H9 (cell line): ENCODE measurements around the gene REEP3. TPM values are rescaled to one million over a fixed set of nuclear protein-coding genes. Genes with fewer than 3 reads are reported as not detected.

Experiments used
- DNase-seq: peaks from one replicate; pipeline ENCODE4 v3.0.0-alpha.2; 2017
- H2AFZ ChIP-seq: one replicate; pipeline ENCODE4 v1.6.1; 2013; ENCODE audit warnings: mild to moderate bottlenecking, low read length, control low read depth, moderate library complexity
- H2AK5ac ChIP-seq: 2 replicates; pipeline ENCODE4 v1.6.1; 2013; ENCODE audit warnings: low read length, control low read depth, mixed read lengths; ENCODE audit not compliant: insufficient read length
- H2BK120ac ChIP-seq: one replicate; pipeline ENCODE4 v1.6.1; 2013; ENCODE audit warnings: low read depth, mild to moderate bottlenecking, low read length, control low read depth, inconsistent platforms; ENCODE audit not compliant: poor library complexity, severe bottlenecking
- H2BK12ac ChIP-seq: 2 replicates; pipeline ENCODE4 v1.6.1; 2013; ENCODE audit warnings: low read length, control low read depth, mixed read lengths, low read depth; ENCODE audit not compliant: insufficient read length
- H2BK15ac ChIP-seq: 2 replicates; pipeline ENCODE4 v1.6.1; 2013; ENCODE audit warnings: low read depth, low read length, control low read depth
- H2BK20ac ChIP-seq: one replicate; pipeline ENCODE4 v1.6.1; 2013; ENCODE audit warnings: low read depth, mild to moderate bottlenecking, low read length, control low read depth, inconsistent platforms; ENCODE audit not compliant: poor library complexity, severe bottlenecking
- H2BK5ac ChIP-seq: 2 replicates; pipeline ENCODE4 v1.6.1; 2013; ENCODE audit warnings: low read length, control low read depth, mixed read lengths; ENCODE audit not compliant: insufficient read length
- H3K14ac ChIP-seq: 2 replicates; pipeline ENCODE4 v1.6.1; 2013; ENCODE audit warnings: low read length, control low read depth; ENCODE audit not compliant: insufficient read depth
- H3K18ac ChIP-seq: 2 replicates; pipeline ENCODE4 v1.6.1; 2013; ENCODE audit warnings: low read depth, mild to moderate bottlenecking, mixed read lengths, low read length, control low read depth; ENCODE audit not compliant: insufficient read length
- H3K23ac ChIP-seq: 2 replicates; pipeline ENCODE4 v1.6.1; 2013; ENCODE audit warnings: low read length, control low read depth, mixed read lengths, low read depth; ENCODE audit not compliant: insufficient read length
- H3K23me2 ChIP-seq: 2 replicates; pipeline ENCODE4 v1.6.1; 2013; ENCODE audit warnings: low read depth, mild to moderate bottlenecking, mixed read lengths, low read length, control low read depth; ENCODE audit not compliant: insufficient read length, poor library complexity, severe bottlenecking
- H3K27ac ChIP-seq: 2 replicates; pipeline ENCODE4 v1.5.1; 2013; ENCODE audit warnings: low read length, control low read depth, mixed read lengths, low read depth; ENCODE audit not compliant: insufficient read length
- H3K27me3 ChIP-seq: 2 replicates; pipeline ENCODE4 v1.6.1; 2013; ENCODE audit warnings: low read length, control low read depth, inconsistent platforms; ENCODE audit not compliant: insufficient read depth
- H3K4ac ChIP-seq: 2 replicates; pipeline ENCODE4 v1.6.1; 2013; ENCODE audit warnings: low read depth, mild to moderate bottlenecking, control low read depth, inconsistent platforms, low read length, moderate library complexity
- H3K4me1 ChIP-seq: 2 replicates; pipeline ENCODE4 v1.6.1; 2013; ENCODE audit warnings: low read length, control low read depth, inconsistent platforms; ENCODE audit not compliant: insufficient read depth
- H3K4me2 ChIP-seq: 2 replicates; pipeline ENCODE4 v1.6.1; 2013; ENCODE audit warnings: low read length, control low read depth, mixed read lengths; ENCODE audit not compliant: insufficient read length, insufficient read depth
- H3K56ac ChIP-seq: 2 replicates; pipeline ENCODE4 v1.6.1; 2013; ENCODE audit warnings: low read depth, mild to moderate bottlenecking, mixed read lengths, low read length, control low read depth; ENCODE audit not compliant: insufficient read length
- H3K79me1 ChIP-seq: 2 replicates; pipeline ENCODE4 v1.6.1; 2013; ENCODE audit warnings: low read depth, mild to moderate bottlenecking, moderate library complexity, low read length, control low read depth, inconsistent platforms; ENCODE audit not compliant: insufficient read depth, poor library complexity, severe bottlenecking
- H3K79me2 ChIP-seq: 2 replicates; pipeline ENCODE4 v1.6.1; 2013; ENCODE audit warnings: low read length, control low read depth, inconsistent platforms; ENCODE audit not compliant: insufficient read depth
- H3K9ac ChIP-seq: 2 replicates; pipeline ENCODE4 v1.6.1; 2013; ENCODE audit warnings: low read length, control low read depth, mixed read lengths; ENCODE audit not compliant: insufficient read length; ENCODE audit errors: extremely low read depth
- H3K9me3 ChIP-seq: one replicate; pipeline ENCODE4 v1.6.1; 2013; ENCODE audit warnings: low read depth, low read length, inconsistent platforms; ENCODE audit not compliant: control insufficient read depth
- H3T11ph ChIP-seq: one replicate; pipeline ENCODE4 v1.6.1; 2013; ENCODE audit warnings: mild to moderate bottlenecking, low read length, control low read depth, inconsistent platforms
- H4K20me1 ChIP-seq: one replicate; pipeline ENCODE4 v1.6.1; 2013; ENCODE audit not compliant: control insufficient read depth, insufficient read length, insufficient read depth
- H4K5ac ChIP-seq: 2 replicates; pipeline ENCODE4 v1.6.1; 2013; ENCODE audit warnings: low read depth, mild to moderate bottlenecking, mixed read lengths, low read length, control low read depth; ENCODE audit not compliant: insufficient read length
- H4K8ac ChIP-seq: replicated peaks from 2 replicates; pipeline ENCODE4 v1.6.1; 2013; ENCODE audit warnings: low read length, control low read depth, mixed read lengths, low read depth; ENCODE audit not compliant: insufficient read length
- H4K91ac ChIP-seq: 2 replicates; pipeline ENCODE4 v1.6.1; 2013; ENCODE audit warnings: low read depth, mild to moderate bottlenecking, moderate library complexity, mixed read lengths, low read length, control low read depth; ENCODE audit not compliant: insufficient read length
- H3K27ac Mint-ChIP-seq, 3 experiments: 2 replicates in 2 of 3; 3 replicates in 1 of 3; pipeline ENCODE4 v1.8.0; 2020 to 2021; ENCODE audit warnings: mixed read lengths in 3 of 3, mild to moderate bottlenecking in 1 of 3, moderate library complexity in 1 of 3
- H3K27me3 Mint-ChIP-seq: 2 replicates; pipeline ENCODE4 v1.8.0; 2021; ENCODE audit warnings: low read depth, mild to moderate bottlenecking, moderate library complexity, mixed read lengths
- H3K36me3 Mint-ChIP-seq, 3 experiments: 2 replicates in 2 of 3; 3 replicates in 1 of 3; pipeline ENCODE4 v1.8.0; 2020 to 2021; ENCODE audit warnings: low read depth in 3 of 3, mixed read lengths in 3 of 3; ENCODE audit not compliant: insufficient read depth in 1 of 3
- H3K4me1 Mint-ChIP-seq, 2 experiments: 2 replicates each; pipeline ENCODE4 v1.8.0; 2020; ENCODE audit warnings: mixed read lengths in 2 of 2
- H3K4me3 Mint-ChIP-seq, 2 experiments: 2 replicates in 1 of 2; 3 replicates in 1 of 2; pipeline ENCODE4 v1.8.0; 2020 to 2021; ENCODE audit warnings: mild to moderate bottlenecking in 2 of 2, mixed read lengths in 2 of 2, moderate library complexity in 1 of 2
- H3K9me3 Mint-ChIP-seq, 2 experiments: 2 replicates in 1 of 2; 3 replicates in 1 of 2; pipeline ENCODE4 v1.8.0; 2020; ENCODE audit warnings: mild to moderate bottlenecking in 2 of 2, mixed read lengths in 2 of 2, moderate library complexity in 1 of 2
- CTCF ChIP-seq: fragments of 200-600 bp; sonication (generic); conservative IDR thresholded peaks from 3 replicates; pipeline ENCODE4 v1.8.0; 2021; ENCODE audit warnings: antibody characterized with exemption, mild to moderate bottlenecking
- WGBS: extraction: QIAGEN DNeasy Blood & Tissue Kit; methylation state at CpG from one replicate; pipeline ENCODE4 v1.1.7; 2013; ENCODE audit warnings: missing lambda C conversion rate, low lambda C conversion rate, mixed read lengths; ENCODE audit not compliant: insufficient read length; ENCODE audit errors: extremely low coverage; 5-methylcytosine and 5-hydroxymethylcytosine counted together
- total RNA-seq: library from RNA; stranded (reverse); gene quantifications from 2 replicates; pipeline ENCODE4 v1.2.1, GENCODE V29; 2021

The REEP3 gene
- total RNA-seq, 1 experiment from 2014 or later = 21.4 TPM

- H2AFZ ChIP-seq = peak overlapping the region; percentile 40
- no peaks in the 10 kb centered on the region for H3K79me2 ChIP-seq
- peak; percentile 53 for DNase-seq
- H4K20me1 ChIP-seq = no peaks in the 10 kb centered on the region
- H3K23ac ChIP-seq = no peak overlapping the region
- WGBS = no CpG with 5 or more reads among the region's 16 CpGs
- H3K4me1 Mint-ChIP-seq = peaks cover 32 to 38% of the 10 kb centered on the region in 2 experiments
- H3K9me3 ChIP-seq = no peaks in the 10 kb centered on the region
- H3K14ac ChIP-seq = peak overlapping the region; percentile 83; the same call in 1 of the 2 replicates
- no peaks in the 10 kb centered on the region for H3K36me3 Mint-ChIP-seq
- H3K79me1 ChIP-seq = no peaks in the 10 kb centered on the region
- H3T11ph ChIP-seq = no peak overlapping the region
- peaks cover 15% of the 10 kb centered on the region for H3K23me2 ChIP-seq
- peak overlapping the region; percentile 90 for H3K4me2 ChIP-seq
- H2BK120ac ChIP-seq = no peak overlapping the region
- H2AK5ac ChIP-seq = no peak overlapping the region
- no peaks in the 10 kb centered on the region for H3K27me3 ChIP-seq
- no peak for TF ChIP-seq CTCF
- peak overlapping the region; percentile 98 to 100 (median 98) for H3K27ac Mint-ChIP-seq
- no peaks in the 10 kb centered on the region for H3K9me3 Mint-ChIP-seq
- H3K4me3 Mint-ChIP-seq = peak overlapping the region; percentile 85 to 93
- H2BK12ac ChIP-seq = peak overlapping the region; percentile 24
- no peak overlapping the region for H2BK15ac ChIP-seq
- peak overlapping the region; percentile 36 for H3K9ac ChIP-seq
- peak overlapping the region; percentile 95 for H3K27ac ChIP-seq
- no peak overlapping the region for H4K5ac ChIP-seq
- H2BK20ac ChIP-seq = no peak overlapping the region
- H4K91ac ChIP-seq = no peak overlapping the region
- H3K27me3 Mint-ChIP-seq = peaks cover 2% of the 10 kb centered on the region
- no peak overlapping the region for H2BK5ac ChIP-seq
- no peak overlapping the region for H4K8ac ChIP-seq
- H3K18ac ChIP-seq = peak overlapping the region; percentile 78
- no peak overlapping the region for H3K4ac ChIP-seq
- no peak overlapping the region for H3K56ac ChIP-seq
- peaks cover 2% of the 10 kb centered on the region; the same call in 1 of the 2 replicates for H3K4me1 ChIP-seq
These were observed 107.5 kb downstream of the REEP3 start for GRCh38 chr10:63628526-63629362.
